Stimulated activated CD8-positive, alpha-beta memory T cell treated with anti-CD3 and anti-CD28 coated beads, Interleukin-15, amount 100 ng/mL, for 1 hour (primary cell): ENCODE results near the gene LRRTM4.
"Not testable (repeated sequence)": the region's sequence is repeated elsewhere in the genome, so short reads cannot be mapped to it uniquely, and the experiment has no call there.

Experiments used
- DNase-seq: peaks from one replicate; pipeline ENCODE4 v3.0.0-alpha.2; 2020; ENCODE audit warnings: low read depth

Gene LRRTM4

GRCh38 chr2:77085561-77085960 lies 436.6 kb downstream of the LRRTM4 start:
- DNase-seq: no peak

- no peak for DNase-seq
Observed at GRCh38 chr2:77081597-77081996, 440.6 kb downstream of the LRRTM4 start.

- no peak for DNase-seq
Observed at GRCh38 chr2:77064324-77064723, 457.9 kb downstream of the LRRTM4 start.

- DNase-seq: no peak
Observed at GRCh38 chr2:77054938-77055337, 467.2 kb downstream of the LRRTM4 start.

- DNase-seq: no peak
Observed at GRCh38 chr2:77046339-77046738, 475.8 kb downstream of the LRRTM4 start.

GRCh38 chr2:77045456-77045855 lies 476.7 kb downstream of the LRRTM4 start:
- DNase-seq: not testable (repeated sequence)

- DNase-seq: no peak
Observed at GRCh38 chr2:77034445-77034844, 487.7 kb downstream of the LRRTM4 start.

GRCh38 chr2:77029237-77029636 lies 492.9 kb downstream of the LRRTM4 start:
- not testable (repeated sequence) for DNase-seq

- no peak for DNase-seq
Observed at GRCh38 chr2:77028032-77028600, 494.1 kb downstream of the LRRTM4 start.

- no peak for DNase-seq
Observed at GRCh38 chr2:77025714-77026113, 496.5 kb downstream of the LRRTM4 start.

GRCh38 chr2:77021161-77021560 lies 501.0 kb downstream of the LRRTM4 start:
- DNase-seq: no peak

- DNase-seq: no peak
Observed at GRCh38 chr2:77018219-77018618, 504.0 kb downstream of the LRRTM4 start.

- no peak for DNase-seq
Observed at GRCh38 chr2:77017355-77017745, 504.8 kb downstream of the LRRTM4 start.

GRCh38 chr2:77016443-77017354 lies 505.5 kb downstream of the LRRTM4 start:
- DNase-seq: no peak

- DNase-seq: no peak
Observed at GRCh38 chr2:77013953-77014352, 508.2 kb downstream of the LRRTM4 start.

- no peak for DNase-seq
Observed at GRCh38 chr2:77013457-77013856, 508.7 kb downstream of the LRRTM4 start.

- no peak for DNase-seq
Observed at GRCh38 chr2:77009307-77009706, 512.9 kb downstream of the LRRTM4 start.

- no peak for DNase-seq
Observed at GRCh38 chr2:77008853-77009252, 513.3 kb downstream of the LRRTM4 start.

- DNase-seq: no peak
Observed at GRCh38 chr2:77007686-77008085, 514.5 kb downstream of the LRRTM4 start.

- no peak for DNase-seq
Observed at GRCh38 chr2:77005522-77005921, 516.7 kb downstream of the LRRTM4 start.

GRCh38 chr2:77001895-77002294 lies 520.3 kb downstream of the LRRTM4 start:
- no peak for DNase-seq

- no peak for DNase-seq
Observed at GRCh38 chr2:76998704-76999103, 523.5 kb downstream of the LRRTM4 start.

- no peak for DNase-seq
Observed at GRCh38 chr2:76998152-76998551, 524.0 kb downstream of the LRRTM4 start.

GRCh38 chr2:76997296-76997695 lies 524.9 kb downstream of the LRRTM4 start:
- no peak for DNase-seq
